Mononuclear cell (primary cell): ENCODE results near the gene ANO1. TPM values are rescaled to one million over a fixed set of nuclear protein-coding genes. Genes with fewer than 3 reads are reported as not detected.

ENCODE experiments used
- H3K27me3 ChIP-seq: 2 replicates; pipeline ENCODE4 v1.6.0; 2011; ENCODE audit warnings: low read length, control low read depth; ENCODE audit not compliant: insufficient read depth
- H3K4me1 ChIP-seq: 2 replicates; pipeline ENCODE4 v1.5.1; 2011; ENCODE audit warnings: mild to moderate bottlenecking, low read length, control low read depth; ENCODE audit not compliant: insufficient read depth
- H3K4me3 ChIP-seq: 2 replicates; pipeline ENCODE4 v1.5.1; 2011; ENCODE audit warnings: mild to moderate bottlenecking, low read length, moderate library complexity
- H3K9me3 ChIP-seq: 2 replicates; pipeline ENCODE4 v1.5.1; 2011; ENCODE audit warnings: low read depth, mild to moderate bottlenecking, control low read depth, low read length
- total RNA-seq: library from RNA; depleted of rRNA; stranded (reverse); fragments of >200 nt; gene quantifications from one replicate; pipeline ENCODE4 v1.2.3, GENCODE V29; 2012

Gene ANO1
- total RNA-seq, 1 donor = not detected

DNA sequence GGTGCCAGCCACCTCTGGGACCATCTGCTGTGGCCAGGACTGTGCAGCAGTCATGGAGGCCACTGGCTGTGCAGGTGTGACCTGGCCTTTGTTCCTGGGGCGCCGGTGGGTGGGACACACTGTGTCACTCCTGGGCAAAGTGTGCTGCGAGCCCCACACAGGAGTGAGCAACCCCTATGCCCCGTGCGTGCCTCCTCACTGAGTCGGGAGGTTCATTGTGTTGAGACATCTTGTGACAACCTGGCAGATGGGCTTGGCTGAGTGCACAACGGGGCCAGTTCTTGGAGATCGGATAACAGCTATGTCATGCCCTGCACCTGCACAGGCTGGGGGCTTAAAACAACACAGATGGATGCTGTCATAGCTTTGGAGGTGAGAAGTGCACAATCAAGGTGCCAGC, 13.5 kb downstream of the ANO1 start:
- H3K4me1 ChIP-seq = no peaks in the 10 kb centered on the region
- H3K9me3 ChIP-seq = no peaks in the 10 kb centered on the region
- no peaks in the 10 kb centered on the region for H3K27me3 ChIP-seq
- no peak overlapping the region for H3K4me3 ChIP-seq

DNA sequence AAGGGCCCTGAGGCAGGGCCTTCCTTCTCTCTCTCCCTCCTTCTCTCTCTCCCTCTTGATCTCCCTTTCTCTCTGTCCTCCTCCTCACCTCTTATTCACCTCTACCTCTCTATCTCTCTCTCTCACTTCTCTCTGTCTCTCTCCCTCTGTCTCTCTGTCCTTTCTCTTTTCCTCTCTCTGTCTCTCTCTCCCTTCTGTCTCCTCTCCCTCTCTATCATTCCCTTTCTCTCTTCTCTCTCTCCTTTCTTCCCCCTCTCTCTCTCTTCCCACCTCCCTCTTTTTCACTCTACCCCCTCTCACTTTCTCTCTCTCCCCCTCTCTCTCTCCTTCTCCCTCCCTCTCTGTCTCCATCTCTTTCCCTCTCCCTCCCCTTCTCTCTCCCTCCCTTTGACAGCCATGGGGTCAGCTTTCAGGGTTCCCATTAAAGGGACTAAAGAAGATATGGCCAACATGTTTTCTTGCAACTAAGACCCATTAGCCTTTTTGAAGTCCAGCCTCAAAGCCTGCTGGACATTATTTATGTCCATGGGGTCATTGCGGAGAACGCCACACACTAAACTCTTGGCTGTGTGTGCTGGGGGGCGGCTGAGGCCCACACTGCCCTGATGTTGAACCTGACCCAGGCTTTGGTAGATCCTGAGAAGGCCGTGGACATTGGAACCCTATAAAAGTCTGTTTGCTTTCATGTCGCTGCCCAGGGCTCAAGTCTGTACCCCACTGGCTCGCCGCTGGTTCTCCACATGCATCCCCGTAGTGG, 15.0 kb downstream of the ANO1 start:
- no peak overlapping the region for H3K4me3 ChIP-seq
- no peaks in the 10 kb centered on the region for H3K27me3 ChIP-seq
- H3K9me3 ChIP-seq = no peaks in the 10 kb centered on the region
- H3K4me1 ChIP-seq = no peaks in the 10 kb centered on the region

DNA sequence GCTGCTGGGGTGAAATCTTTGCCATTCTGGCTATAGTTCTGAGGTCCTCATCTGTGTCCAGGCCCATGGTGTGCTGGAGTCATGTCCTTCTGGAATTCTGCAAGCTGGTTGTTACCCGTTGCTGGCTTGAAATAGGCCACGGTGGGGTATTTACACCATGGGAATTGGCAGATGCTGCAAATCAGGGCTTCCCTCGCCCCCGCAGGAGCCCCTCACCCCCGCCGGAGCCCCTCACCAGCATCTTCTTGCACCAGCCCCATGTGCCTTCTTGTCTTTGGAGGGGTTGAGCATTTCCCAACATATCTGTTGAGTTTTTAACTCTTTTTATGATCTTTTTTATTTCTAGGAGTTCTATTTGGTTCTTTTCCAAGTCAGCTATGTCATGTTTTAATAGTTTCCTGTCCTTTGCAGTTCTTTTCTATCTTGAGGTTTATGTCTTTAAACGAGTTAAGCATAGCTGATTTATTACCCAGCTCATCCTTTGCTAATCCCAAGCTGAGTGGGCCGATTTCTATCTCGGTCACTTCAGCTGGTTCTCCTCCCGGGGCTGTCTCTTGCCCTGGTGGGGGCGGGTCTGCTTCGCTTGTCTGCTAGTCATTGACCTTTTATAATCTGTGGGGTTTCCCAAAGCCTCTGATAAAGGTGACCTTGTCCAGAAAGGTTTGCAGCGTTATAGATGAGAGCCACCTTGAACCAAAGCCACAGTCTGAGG, 17.6 kb downstream of the ANO1 start:
- Histone ChIP-seq H3K27me3 (no peaks in the 10 kb centered on the region), H3K4me3 (no peak overlapping the region), H3K4me1 (no peaks in the 10 kb centered on the region), H3K9me3 (no peaks in the 10 kb centered on the region)

- Histone ChIP-seq H3K27me3 (no peaks in the 10 kb centered on the region), H3K4me1 (no peaks in the 10 kb centered on the region), H3K4me3 (no peak overlapping the region), H3K9me3 (no peaks in the 10 kb centered on the region)
Measured at GRCh38 chr11:70097783-70098563, 19.9 kb downstream of the ANO1 start.

DNA sequence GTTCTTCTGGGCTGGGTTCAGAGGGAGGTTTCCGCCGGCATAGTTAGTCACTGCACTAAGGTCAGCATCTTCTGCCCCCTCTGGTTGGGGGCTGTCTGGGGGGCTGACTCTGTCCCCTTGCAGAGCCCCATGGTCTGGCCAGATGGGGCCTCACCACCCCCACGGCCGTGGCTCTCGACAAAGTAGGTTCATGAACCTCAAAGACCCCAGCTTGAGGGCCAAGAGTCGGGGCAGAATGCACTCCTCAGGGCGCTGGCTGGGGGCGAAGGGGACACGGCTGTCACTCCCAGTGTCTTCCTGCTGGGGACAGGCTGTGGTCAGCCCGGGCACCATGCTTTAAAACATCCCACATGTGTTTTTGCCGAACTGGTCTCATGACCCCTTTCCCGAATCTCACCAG, 20.8 kb downstream of the ANO1 start:
- Histone ChIP-seq H3K27me3 (no peaks in the 10 kb centered on the region), H3K9me3 (no peaks in the 10 kb centered on the region), H3K4me3 (no peak overlapping the region), H3K4me1 (no peaks in the 10 kb centered on the region)

DNA sequence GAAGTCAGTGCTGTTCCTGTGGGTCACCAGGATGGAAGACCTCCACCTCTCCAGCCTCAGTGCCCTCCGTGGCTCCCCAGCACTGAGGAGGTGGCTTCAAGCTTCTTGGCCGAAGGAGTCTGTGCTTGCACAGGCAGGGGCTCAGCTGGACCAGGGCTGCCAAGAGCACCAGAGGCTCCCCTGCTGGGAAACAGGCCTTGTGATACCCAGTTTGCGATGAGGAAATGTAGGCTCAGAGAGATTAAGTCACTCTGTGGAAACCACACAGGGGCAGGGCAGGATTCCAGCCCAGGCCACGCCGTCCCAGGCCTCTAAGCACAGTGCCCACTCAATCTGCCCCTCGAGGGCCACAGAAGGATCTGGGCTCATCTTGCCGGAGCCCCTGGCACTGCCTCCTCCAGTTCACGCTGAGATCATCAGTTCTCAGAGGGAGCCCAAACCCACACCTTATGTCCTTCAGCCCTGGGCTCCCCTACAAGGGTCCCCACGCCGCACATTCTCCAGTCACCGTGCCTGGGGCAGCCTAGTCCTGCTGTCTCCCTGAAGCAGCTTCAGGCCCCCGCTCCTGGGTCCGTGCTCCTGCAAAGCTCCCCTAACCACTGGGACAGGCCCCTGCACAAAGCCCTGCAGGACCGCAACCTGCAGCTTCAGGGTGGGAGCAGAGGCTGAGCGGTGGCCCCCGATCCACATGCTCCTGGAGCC, 21.6 kb downstream of the ANO1 start:
- Histone ChIP-seq H3K27me3 (no peaks in the 10 kb centered on the region), H3K4me1 (no peaks in the 10 kb centered on the region), H3K4me3 (no peak overlapping the region), H3K9me3 (no peaks in the 10 kb centered on the region)

GRCh38 chr11:70100280-70100603, 22.1 kb downstream of the ANO1 start:
- Histone ChIP-seq H3K4me1 (no peaks in the 10 kb centered on the region), H3K9me3 (no peaks in the 10 kb centered on the region), H3K4me3 (no peak overlapping the region)

DNA sequence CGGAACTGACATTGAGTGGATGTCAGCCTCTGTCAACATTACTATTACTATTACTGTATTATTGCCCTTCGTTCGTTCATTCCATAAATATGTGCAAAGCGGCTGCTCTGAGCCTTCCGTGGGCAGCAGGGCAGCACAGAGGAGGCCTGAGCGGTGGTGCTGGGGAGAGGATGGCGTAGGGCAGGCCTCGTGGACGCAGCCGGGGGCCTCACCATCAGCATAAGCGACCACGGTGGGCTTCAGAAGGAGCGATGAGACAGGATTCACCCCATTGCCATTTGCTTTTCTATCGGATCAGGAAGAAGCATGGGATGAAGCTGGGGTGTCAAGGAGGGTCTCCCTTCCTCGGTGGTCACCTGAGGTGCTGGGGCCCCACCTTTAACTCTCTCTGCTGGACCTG, 22.7 kb downstream of the ANO1 start:
- H3K27me3 ChIP-seq = no peaks in the 10 kb centered on the region
- H3K9me3 ChIP-seq = no peaks in the 10 kb centered on the region
- no peak overlapping the region for H3K4me3 ChIP-seq
- no peaks in the 10 kb centered on the region for H3K4me1 ChIP-seq

More at GRCh38 chr11:70100280-70100603, 22.1 kb downstream of the ANO1 start:
- no peaks in the 10 kb centered on the region for H3K27me3 ChIP-seq

GRCh38 chr11:70103256-70103975, 25.3 kb downstream of the ANO1 start:
- Histone ChIP-seq H3K4me1 (no peaks in the 10 kb centered on the region), H3K4me3 (no peak overlapping the region), H3K27me3 (no peaks in the 10 kb centered on the region), H3K9me3 (no peaks in the 10 kb centered on the region)

- Histone ChIP-seq H3K4me3 (no peak overlapping the region), H3K27me3 (no peaks in the 10 kb centered on the region), H3K4me1 (no peaks in the 10 kb centered on the region), H3K9me3 (no peaks in the 10 kb centered on the region)
Measured at GRCh38 chr11:70104419-70104818, 26.3 kb downstream of the ANO1 start.

DNA sequence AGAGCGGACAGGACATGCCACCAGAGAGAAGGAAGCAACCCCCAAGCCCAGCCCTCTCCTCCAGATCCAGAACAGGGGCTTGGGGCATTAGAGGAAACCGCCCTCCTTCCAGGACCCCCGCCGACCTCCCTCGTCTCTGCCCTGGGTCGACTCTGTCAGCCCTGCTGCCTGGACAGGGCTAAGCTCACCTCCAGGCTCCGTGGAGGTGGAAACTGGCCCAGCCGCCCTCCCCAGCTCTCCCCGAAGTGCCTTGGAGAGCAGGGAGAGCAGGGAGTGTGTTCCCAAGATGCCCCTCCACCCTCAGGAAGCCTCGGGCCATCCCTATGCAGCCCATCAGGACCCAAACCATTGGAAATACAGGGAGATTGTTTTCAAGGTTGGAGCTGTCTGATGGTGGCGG, 26.8 kb downstream of the ANO1 start:
- H3K4me1 ChIP-seq = no peaks in the 10 kb centered on the region
- no peak overlapping the region for H3K4me3 ChIP-seq
- H3K27me3 ChIP-seq = no peaks in the 10 kb centered on the region
- no peaks in the 10 kb centered on the region for H3K9me3 ChIP-seq

GRCh38 chr11:70105369-70105754, 27.2 kb downstream of the ANO1 start:
- Histone ChIP-seq H3K4me1 (no peaks in the 10 kb centered on the region), H3K4me3 (no peak overlapping the region), H3K27me3 (no peaks in the 10 kb centered on the region), H3K9me3 (no peaks in the 10 kb centered on the region)

- Histone ChIP-seq H3K9me3 (no peaks in the 10 kb centered on the region), H3K27me3 (no peaks in the 10 kb centered on the region), H3K4me3 (no peak overlapping the region), H3K4me1 (no peaks in the 10 kb centered on the region)
Measured at GRCh38 chr11:70105755-70106571, 27.8 kb downstream of the ANO1 start.

DNA sequence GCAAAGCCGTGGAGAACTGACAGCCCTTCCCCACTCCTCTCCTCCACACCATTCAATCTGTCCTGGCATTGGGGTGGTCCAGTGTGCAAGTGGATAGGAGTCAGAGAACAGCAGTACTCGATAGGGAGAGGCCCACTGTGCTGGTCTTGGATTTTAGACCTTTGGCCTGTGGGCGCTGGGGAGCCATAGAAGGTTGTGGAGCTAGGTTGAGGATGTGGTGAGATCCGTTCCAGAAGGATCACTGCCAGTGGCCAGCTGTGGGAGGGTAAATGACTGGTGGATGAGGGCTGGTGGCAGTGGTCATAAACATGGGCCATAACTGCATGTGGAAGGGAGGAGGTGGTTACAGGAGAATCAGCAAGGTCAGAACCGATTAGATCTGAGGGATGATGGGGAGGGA, 28.6 kb downstream of the ANO1 start:
- no peaks in the 10 kb centered on the region for H3K9me3 ChIP-seq
- no peak overlapping the region for H3K4me3 ChIP-seq
- no peaks in the 10 kb centered on the region for H3K4me1 ChIP-seq
- H3K27me3 ChIP-seq = no peaks in the 10 kb centered on the region
